ENCODE data around the gene KHDRBS2.

Gene KHDRBS2

DNA sequence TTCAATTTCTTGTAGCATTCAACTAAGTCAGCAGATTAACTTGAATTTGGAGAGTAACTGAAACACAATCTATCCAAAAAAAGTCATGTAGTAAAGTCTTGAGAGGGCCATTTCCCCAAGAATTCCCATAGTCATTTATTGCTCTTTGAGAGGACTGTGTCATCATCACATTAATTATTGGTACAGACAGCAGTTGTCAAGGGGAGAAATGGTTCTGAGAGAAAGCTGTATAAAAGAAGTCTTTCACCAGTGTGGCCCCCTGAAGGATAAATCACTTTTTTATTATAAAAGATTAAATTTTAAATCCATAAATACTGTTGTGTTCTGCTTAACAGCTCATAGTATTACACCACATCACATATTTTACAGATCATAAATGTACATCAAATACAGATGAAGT lies 111.5 kb downstream of the KHDRBS2 start:
- Histone ChIP-seq H3K27me3 (ENCODE audit: control insufficient read depth in 1 of 2, insufficient read depth in 2 of 2, low read length in 2 of 2) (no peaks in the 10 kb centered on the region), H3K9me3 (ENCODE audit: low read length) (no peaks in the 10 kb centered on the region), H3K9ac (ENCODE audit: low read length) (no peak overlapping the region), H3K27ac (ENCODE audit: low read depth, low read length) (no peak overlapping the region), H3K4me1 (ENCODE audit: insufficient read depth, low read length) (no peaks in the 10 kb centered on the region), H3K4me3 (ENCODE audit: low read depth in 1 of 2, low read length in 2 of 2) (no peak overlapping the region), H3K36me3 (ENCODE audit: insufficient read depth, low read length) (no peaks in the 10 kb centered on the region)

DNA sequence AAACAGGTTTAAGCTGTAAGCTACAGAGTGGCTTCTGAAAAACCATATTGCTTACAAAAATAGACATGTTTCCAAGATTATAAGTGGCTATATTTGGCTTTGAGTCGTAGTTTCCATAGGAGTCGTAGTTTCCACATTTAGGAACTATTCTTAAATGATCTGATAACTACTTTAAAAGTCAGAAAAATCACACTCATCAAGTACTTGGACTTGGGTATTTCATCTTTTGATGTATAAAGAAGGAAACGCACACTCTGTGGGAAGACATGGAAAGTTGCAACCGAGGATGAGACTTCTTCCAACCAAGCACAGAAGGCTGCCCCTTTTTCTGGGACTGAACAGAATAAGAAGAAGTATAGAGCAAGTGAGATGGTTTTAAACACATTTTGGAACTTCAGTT lies 118.3 kb downstream of the KHDRBS2 start:
- Histone ChIP-seq H3K4me3 (ENCODE audit: low read depth in 1 of 2, low read length in 2 of 2) (no peak overlapping the region), H3K9ac (ENCODE audit: low read length) (no peak overlapping the region), H3K27me3 (ENCODE audit: control insufficient read depth in 1 of 2, insufficient read depth in 2 of 2, low read length in 2 of 2) (no peaks in the 10 kb centered on the region), H3K9me3 (ENCODE audit: low read length) (no peaks in the 10 kb centered on the region), H3K27ac (ENCODE audit: low read depth, low read length) (no peak overlapping the region), H3K36me3 (ENCODE audit: insufficient read depth, low read length) (no peaks in the 10 kb centered on the region), H3K4me1 (ENCODE audit: insufficient read depth, low read length) (no peaks in the 10 kb centered on the region)

DNA sequence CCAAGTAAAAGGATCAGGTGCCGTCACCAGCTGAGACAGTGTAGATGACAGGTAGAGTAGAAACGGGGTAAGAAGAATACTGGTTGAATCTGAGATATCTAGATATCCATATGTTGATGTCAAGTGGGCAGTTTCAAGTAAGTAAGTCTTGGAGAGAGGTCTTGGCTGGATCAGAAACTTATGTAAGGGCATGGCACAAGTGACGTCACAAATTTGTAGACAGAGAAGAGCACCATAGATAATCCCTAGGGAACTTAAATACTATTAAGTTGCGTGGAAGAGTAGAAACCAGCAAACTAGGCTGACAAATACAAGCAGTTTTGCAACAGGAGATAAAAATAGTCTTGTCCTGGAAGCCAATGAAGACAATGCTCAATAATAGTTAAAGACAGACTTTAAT lies 123.2 kb downstream of the KHDRBS2 start:
- Histone ChIP-seq H3K36me3 (ENCODE audit: insufficient read depth, low read length) (no peaks in the 10 kb centered on the region), H3K9me3 (ENCODE audit: low read length) (no peaks in the 10 kb centered on the region), H3K9ac (ENCODE audit: low read length) (no peak overlapping the region), H3K4me1 (ENCODE audit: insufficient read depth, low read length) (no peaks in the 10 kb centered on the region), H3K27ac (ENCODE audit: low read depth, low read length) (no peak overlapping the region), H3K27me3 (ENCODE audit: control insufficient read depth in 1 of 2, insufficient read depth in 2 of 2, low read length in 2 of 2) (no peaks in the 10 kb centered on the region), H3K4me3 (ENCODE audit: low read depth in 1 of 2, low read length in 2 of 2) (no peak overlapping the region)

DNA sequence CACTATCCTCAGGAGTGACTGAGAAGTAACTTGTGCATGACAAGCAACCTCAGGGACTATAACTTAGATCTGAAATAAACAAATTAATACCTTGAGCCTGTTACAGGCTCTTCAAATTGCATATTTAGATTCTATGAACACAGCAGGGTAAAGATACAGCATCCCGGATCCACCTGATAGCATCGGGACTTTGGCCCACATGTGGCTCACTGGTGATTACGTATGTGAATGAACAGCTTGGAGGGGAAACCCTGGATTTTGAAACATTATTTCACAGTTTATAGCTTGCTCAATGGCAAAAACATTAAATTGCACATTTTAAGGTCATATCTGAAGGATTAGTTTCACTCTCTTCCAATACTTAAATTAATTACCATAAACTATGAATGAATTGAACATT lies 133.2 kb downstream of the KHDRBS2 start:
- H3K9ac ChIP-seq (ENCODE audit: low read length), result no peak overlapping the region
- no peaks in the 10 kb centered on the region for H3K27me3 ChIP-seq (ENCODE audit: control insufficient read depth in 1 of 2, insufficient read depth in 2 of 2, low read length in 2 of 2)
- no peak overlapping the region for H3K27ac ChIP-seq (ENCODE audit: low read depth, low read length)

DNA sequence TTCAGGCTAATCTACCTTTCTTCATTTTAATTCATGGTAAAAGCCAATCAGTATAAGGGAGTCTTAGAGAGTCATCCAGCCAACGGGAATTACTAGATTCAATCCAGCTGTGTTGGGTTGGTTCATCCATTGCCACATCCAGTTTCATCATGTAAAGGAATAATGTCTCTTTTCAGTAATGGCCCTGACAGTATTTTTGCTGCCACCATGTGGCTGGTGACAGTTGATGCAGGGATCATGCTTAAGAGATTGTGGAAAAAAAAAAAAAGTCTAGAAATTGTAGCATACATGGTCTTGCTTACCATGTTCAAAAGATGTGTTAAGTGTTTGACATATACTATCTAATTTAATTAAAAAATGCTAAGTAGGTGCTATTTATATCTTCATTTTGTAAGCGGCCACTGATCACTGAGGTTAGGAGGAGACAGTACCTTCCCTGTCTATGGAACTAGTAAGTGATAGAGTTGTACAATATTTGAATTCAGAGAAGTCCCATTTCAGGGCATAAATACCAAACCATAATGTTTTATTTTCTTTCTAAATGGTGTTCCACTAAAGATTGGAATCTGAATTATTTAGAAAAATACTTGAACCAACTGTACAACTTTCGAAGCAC lies 135.9 kb downstream of the KHDRBS2 start:
- no peaks in the 10 kb centered on the region for H3K9me3 ChIP-seq (ENCODE audit: low read length)
- H3K36me3 ChIP-seq (ENCODE audit: insufficient read depth, low read length), result no peaks in the 10 kb centered on the region
- H3K27me3 ChIP-seq (ENCODE audit: control insufficient read depth in 1 of 2, insufficient read depth in 2 of 2, low read length in 2 of 2), result no peaks in the 10 kb centered on the region
- no peak overlapping the region for H3K4me3 ChIP-seq (ENCODE audit: low read depth in 1 of 2, low read length in 2 of 2)
- no peak overlapping the region for H3K27ac ChIP-seq (ENCODE audit: low read depth, low read length)
- no peaks in the 10 kb centered on the region for H3K4me1 ChIP-seq (ENCODE audit: insufficient read depth, low read length)
- no peak overlapping the region for H3K9ac ChIP-seq (ENCODE audit: low read length)

More for the DNA sequence above, 133.2 kb downstream of the KHDRBS2 start:
- no peak overlapping the region for H3K4me3 ChIP-seq (ENCODE audit: low read depth in 1 of 2, low read length in 2 of 2)
- no peaks in the 10 kb centered on the region for H3K36me3 ChIP-seq (ENCODE audit: insufficient read depth, low read length)
- H3K9me3 ChIP-seq (ENCODE audit: low read length), result no peaks in the 10 kb centered on the region
- H3K4me1 ChIP-seq (ENCODE audit: insufficient read depth, low read length), result no peaks in the 10 kb centered on the region

DNA sequence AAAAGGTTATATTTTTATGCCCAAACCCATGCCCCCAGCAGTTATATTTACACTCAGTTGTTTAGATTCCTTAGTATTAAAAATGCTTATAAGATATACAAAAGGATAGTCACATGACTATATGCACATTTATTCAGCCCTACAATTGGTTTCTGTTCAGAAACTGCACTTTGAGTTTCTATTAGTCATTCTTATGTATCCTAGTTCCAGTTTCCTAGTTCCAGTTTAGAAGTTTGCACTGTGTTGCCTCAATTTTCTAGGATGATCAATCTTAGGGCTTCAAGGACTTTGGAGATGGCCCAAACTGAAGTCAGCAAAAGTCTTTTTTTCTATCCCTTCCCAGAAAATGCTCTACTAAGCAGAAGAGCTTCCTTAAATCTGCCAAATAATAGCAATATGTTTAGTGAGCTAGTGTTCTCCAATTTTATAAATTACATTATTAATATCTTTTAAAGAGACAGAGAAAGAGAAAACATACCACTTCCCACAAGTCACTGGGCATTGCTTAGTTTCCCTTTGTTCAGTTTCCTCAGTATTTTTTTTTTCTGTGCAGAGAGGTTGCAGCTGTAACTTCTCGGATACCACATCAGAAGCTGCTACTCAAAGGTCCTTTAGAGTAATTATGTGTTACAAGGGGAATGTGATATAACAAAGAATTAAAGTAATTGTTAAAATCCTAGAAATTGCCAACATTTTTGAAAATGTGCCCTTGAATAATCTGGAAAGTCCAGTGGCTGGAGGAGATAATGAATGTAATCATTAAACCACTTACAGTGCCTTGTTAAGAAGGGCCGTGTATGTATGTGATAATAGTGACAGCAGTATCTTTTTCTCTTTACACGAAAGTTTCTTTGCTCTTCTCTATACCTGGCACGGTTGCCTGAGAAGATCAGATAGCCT lies 138.8 kb downstream of the KHDRBS2 start:
- no peaks in the 10 kb centered on the region for H3K36me3 ChIP-seq (ENCODE audit: insufficient read depth, low read length)
- H3K4me1 ChIP-seq (ENCODE audit: insufficient read depth, low read length), result no peaks in the 10 kb centered on the region
- no peak overlapping the region for H3K4me3 ChIP-seq (ENCODE audit: low read depth in 1 of 2, low read length in 2 of 2)
- no peaks in the 10 kb centered on the region for H3K27me3 ChIP-seq (ENCODE audit: control insufficient read depth in 1 of 2, insufficient read depth in 2 of 2, low read length in 2 of 2)
- no peak overlapping the region for H3K9ac ChIP-seq (ENCODE audit: low read length)
- no peaks in the 10 kb centered on the region for H3K9me3 ChIP-seq (ENCODE audit: low read length)
- no peak overlapping the region for H3K27ac ChIP-seq (ENCODE audit: low read depth, low read length)

DNA sequence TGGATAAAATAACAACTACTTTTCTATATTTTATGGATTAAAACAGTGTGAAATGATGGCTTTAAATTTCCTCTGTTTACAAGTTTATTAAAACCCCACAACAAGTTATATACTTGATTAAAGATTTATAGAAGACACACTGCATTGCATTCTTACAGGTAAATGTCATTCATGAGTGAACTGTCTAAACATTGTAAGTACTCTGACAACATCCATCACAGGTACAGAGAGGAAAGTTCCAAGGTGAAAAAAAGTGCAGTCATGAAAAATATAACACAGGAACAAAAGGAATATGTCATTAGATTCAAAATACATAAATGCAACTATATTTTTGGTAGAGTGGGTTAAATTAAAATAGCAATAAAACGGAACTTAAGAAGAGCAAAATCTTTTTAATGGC lies 156.9 kb downstream of the KHDRBS2 start:
- Histone ChIP-seq H3K4me3 (ENCODE audit: low read depth in 1 of 2, low read length in 2 of 2) (no peak overlapping the region), H3K9me3 (ENCODE audit: low read length) (no peaks in the 10 kb centered on the region), H3K4me1 (ENCODE audit: insufficient read depth, low read length) (no peaks in the 10 kb centered on the region), H3K27ac (ENCODE audit: low read depth, low read length) (no peak overlapping the region), H3K36me3 (ENCODE audit: insufficient read depth, low read length) (no peaks in the 10 kb centered on the region), H3K27me3 (ENCODE audit: control insufficient read depth in 1 of 2, insufficient read depth in 2 of 2, low read length in 2 of 2) (no peaks in the 10 kb centered on the region), H3K9ac (ENCODE audit: low read length) (no peak overlapping the region)

DNA sequence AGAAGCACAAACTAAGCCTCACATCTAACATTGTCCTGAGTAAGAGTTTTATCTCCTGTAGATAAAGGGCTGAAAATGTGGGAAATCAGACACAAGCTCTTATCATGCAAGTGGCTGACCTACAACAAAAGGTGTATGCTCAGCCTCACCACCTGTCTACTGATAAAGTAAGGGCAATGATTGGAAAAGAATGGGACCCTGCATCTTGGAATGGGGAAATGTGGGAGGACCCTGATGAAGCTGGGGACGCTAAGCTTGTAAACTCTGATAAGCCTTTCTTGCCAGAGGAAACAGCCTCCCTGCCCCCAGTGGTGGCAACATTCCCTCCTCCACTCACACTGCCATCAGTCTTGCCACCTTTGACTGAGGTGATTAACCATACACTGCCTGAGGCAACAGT lies 166.6 kb downstream of the KHDRBS2 start:
- Histone ChIP-seq H3K9ac (ENCODE audit: low read length) (no peak overlapping the region), H3K27me3 (ENCODE audit: control insufficient read depth in 1 of 2, insufficient read depth in 2 of 2, low read length in 2 of 2) (no peaks in the 10 kb centered on the region), H3K36me3 (ENCODE audit: insufficient read depth, low read length) (no peaks in the 10 kb centered on the region), H3K4me3 (ENCODE audit: low read depth in 1 of 2, low read length in 2 of 2) (no peak overlapping the region), H3K4me1 (ENCODE audit: insufficient read depth, low read length) (no peaks in the 10 kb centered on the region), H3K27ac (ENCODE audit: low read depth, low read length) (no peak overlapping the region), H3K9me3 (ENCODE audit: low read length) (no peaks in the 10 kb centered on the region)

DNA sequence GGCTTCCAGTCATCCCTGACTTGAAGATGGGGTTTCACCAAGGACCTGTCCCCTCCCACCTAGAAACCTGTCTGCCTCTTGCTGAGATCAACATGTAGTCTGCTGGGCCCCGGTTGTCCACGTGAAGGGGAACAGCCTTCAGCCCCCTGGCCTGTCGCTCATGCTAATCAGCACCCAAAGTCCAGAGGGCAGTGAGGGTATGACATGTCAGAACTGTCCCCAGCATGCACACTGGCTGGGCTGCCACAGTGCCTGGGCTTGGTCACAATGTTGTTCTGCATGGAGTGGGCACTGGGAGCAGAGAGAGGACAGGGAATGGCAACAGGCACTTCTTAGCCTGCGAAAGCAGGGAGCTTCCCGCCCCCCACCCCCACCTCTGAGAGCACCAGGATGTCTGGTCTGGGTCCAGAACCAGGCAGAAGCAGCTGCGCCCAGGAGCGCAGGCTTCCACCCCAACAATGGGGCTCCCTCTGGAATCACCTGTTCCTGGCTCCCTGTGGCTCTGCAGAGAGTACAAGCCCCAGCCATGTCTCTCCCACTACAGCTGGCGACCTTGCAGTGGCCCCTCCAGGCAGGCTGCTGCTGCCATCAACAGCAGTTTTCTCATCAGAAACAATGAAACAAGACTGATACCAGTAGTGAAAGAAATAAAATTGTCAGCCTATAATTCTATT lies 182.7 kb downstream of the KHDRBS2 start:
- H3K36me3 ChIP-seq (ENCODE audit: insufficient read depth, low read length), result no peaks in the 10 kb centered on the region
- H3K4me3 ChIP-seq (ENCODE audit: low read depth in 1 of 2, low read length in 2 of 2), result no peak overlapping the region
- H3K9me3 ChIP-seq (ENCODE audit: low read length), result no peaks in the 10 kb centered on the region
- no peak overlapping the region for H3K27ac ChIP-seq (ENCODE audit: low read depth, low read length)
- no peaks in the 10 kb centered on the region for H3K27me3 ChIP-seq (ENCODE audit: control insufficient read depth in 1 of 2, insufficient read depth in 2 of 2, low read length in 2 of 2)
- no peak overlapping the region for H3K9ac ChIP-seq (ENCODE audit: low read length)
- H3K4me1 ChIP-seq (ENCODE audit: insufficient read depth, low read length), result no peaks in the 10 kb centered on the region

DNA sequence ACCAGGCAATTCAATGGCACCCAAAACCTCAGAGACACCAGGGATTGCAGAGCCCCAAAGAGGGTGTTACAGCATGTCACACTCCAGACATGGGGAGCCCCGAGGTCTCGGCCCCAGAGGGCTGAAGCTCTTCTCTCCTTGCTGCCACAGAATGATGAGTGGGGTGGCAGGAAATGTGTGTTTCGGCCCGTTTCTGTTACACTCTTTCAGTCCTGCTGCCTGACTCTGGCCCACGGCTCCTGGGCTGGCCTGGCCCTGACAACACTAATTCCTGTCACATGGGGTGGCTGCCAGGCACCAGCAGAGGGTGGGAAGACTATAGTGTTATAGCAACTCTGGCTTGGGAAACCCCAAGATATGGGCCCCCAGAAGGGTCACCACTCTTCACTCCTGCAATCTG lies 183.6 kb downstream of the KHDRBS2 start:
- no peaks in the 10 kb centered on the region for H3K36me3 ChIP-seq (ENCODE audit: insufficient read depth, low read length)
- no peaks in the 10 kb centered on the region for H3K27me3 ChIP-seq (ENCODE audit: control insufficient read depth in 1 of 2, insufficient read depth in 2 of 2, low read length in 2 of 2)
- no peaks in the 10 kb centered on the region for H3K9me3 ChIP-seq (ENCODE audit: low read length)
- H3K4me1 ChIP-seq (ENCODE audit: insufficient read depth, low read length), result no peaks in the 10 kb centered on the region
- no peak overlapping the region for H3K4me3 ChIP-seq (ENCODE audit: low read depth in 1 of 2, low read length in 2 of 2)
- H3K9ac ChIP-seq (ENCODE audit: low read length), result no peak overlapping the region
- no peak overlapping the region for H3K27ac ChIP-seq (ENCODE audit: low read depth, low read length)

DNA sequence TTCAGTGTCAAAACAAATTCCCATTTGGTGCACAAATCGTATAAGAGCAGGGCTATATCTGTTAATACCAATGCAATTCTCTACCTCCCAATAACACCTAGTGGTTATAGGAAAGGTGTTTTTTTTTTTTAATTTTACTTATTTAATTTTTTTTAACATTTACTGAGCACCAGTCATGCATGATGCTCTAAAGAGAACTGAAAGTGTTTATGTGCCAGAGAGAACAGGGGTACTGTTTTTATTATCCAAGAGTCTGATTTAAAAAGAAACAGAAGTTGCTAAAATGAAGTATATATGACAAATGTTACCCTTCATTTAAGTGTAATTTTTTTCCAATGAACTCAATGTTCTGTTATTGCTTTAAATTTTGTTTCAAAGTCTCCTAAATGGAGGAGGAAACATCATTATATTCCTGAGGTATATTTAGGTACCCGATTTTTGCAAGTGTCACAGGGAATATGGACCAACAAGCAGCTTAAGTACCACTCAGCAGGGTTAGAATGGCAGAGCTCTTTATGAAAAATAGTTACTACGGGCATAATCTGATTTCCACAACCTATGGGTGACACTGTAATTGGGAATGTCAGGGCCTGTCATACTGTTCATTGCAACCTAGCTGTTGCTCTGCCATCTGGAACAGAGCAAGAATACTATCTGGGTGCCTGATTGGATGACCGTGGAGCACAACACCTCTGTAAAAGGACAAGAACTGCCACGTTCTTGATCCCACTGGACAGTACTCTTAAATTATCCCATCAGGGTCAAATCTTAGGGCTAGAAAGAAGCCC lies 195.4 kb downstream of the KHDRBS2 start:
- H3K4me3 ChIP-seq (ENCODE audit: low read depth in 1 of 2, low read length in 2 of 2), result no peak overlapping the region
- H3K36me3 ChIP-seq (ENCODE audit: insufficient read depth, low read length), result no peaks in the 10 kb centered on the region
- H3K27ac ChIP-seq (ENCODE audit: low read depth, low read length), result no peak overlapping the region
- no peaks in the 10 kb centered on the region for H3K27me3 ChIP-seq (ENCODE audit: control insufficient read depth in 1 of 2, insufficient read depth in 2 of 2, low read length in 2 of 2)
- no peaks in the 10 kb centered on the region for H3K9me3 ChIP-seq (ENCODE audit: low read length)
- no peaks in the 10 kb centered on the region for H3K4me1 ChIP-seq (ENCODE audit: insufficient read depth, low read length)
- no peak overlapping the region for H3K9ac ChIP-seq (ENCODE audit: low read length)

Data from muscle layer of colon (tissue), 2 donors.